Neuronal stem cell (in vitro differentiated cells): Measurements from ENCODE around the gene KCTD10.
A peak's percentile ranks its signal among the peaks of the same experiment; 100 is the strongest.

Experiments used
- DNase-seq: peaks from one replicate; pipeline ENCODE4 v3.0.0-alpha.2; 2013; ENCODE audit warnings: low spot score
- H2AFZ ChIP-seq: one replicate; pipeline ENCODE4 v1.6.1; 2013; ENCODE audit warnings: mild to moderate bottlenecking, low read length, inconsistent platforms
- H2AK5ac ChIP-seq: 2 replicates; pipeline ENCODE4 v1.6.1; 2013; ENCODE audit warnings: low read depth, mild to moderate bottlenecking, inconsistent platforms, low read length, moderate library complexity, mixed read lengths
- H2BK120ac ChIP-seq: 2 replicates; pipeline ENCODE4 v1.6.1; 2013; ENCODE audit warnings: low read depth, mild to moderate bottlenecking, inconsistent platforms, low read length, moderate library complexity, mixed read lengths
- H2BK12ac ChIP-seq: one replicate; pipeline ENCODE4 v1.6.1; 2013; ENCODE audit warnings: low read length, inconsistent platforms
- H2BK15ac ChIP-seq: 2 replicates; pipeline ENCODE4 v1.6.1; 2013; ENCODE audit warnings: mild to moderate bottlenecking, low read length, inconsistent platforms, mixed read lengths
- H2BK5ac ChIP-seq: one replicate; pipeline ENCODE4 v1.6.1; 2013; ENCODE audit warnings: inconsistent platforms, mild to moderate bottlenecking, low read length, moderate library complexity
- H3K14ac ChIP-seq: one replicate; pipeline ENCODE4 v1.6.1; 2013; ENCODE audit warnings: low read length, inconsistent platforms
- H3K18ac ChIP-seq: 2 replicates; pipeline ENCODE4 v1.6.1; 2013; ENCODE audit warnings: low read length, inconsistent platforms
- H3K23ac ChIP-seq: 2 replicates; pipeline ENCODE4 v1.6.1; 2013; ENCODE audit warnings: low read depth, mild to moderate bottlenecking, mixed read lengths, low read length, inconsistent platforms; ENCODE audit not compliant: poor library complexity
- H3K27ac ChIP-seq: replicated peaks from 3 replicates; pipeline ENCODE4 v1.5.1; 2013; ENCODE audit warnings: low read length, inconsistent platforms
- H3K27me3 ChIP-seq, 3 experiments: 2 replicates each; pipeline ENCODE4 v1.6.1; 2013; ENCODE audit warnings: low read length in 3 of 3, mild to moderate bottlenecking in 2 of 3, inconsistent platforms in 1 of 3, low read depth in 1 of 3, mixed read lengths in 1 of 3, moderate library complexity in 1 of 3; ENCODE audit not compliant: control insufficient read depth in 3 of 3, insufficient read depth in 3 of 3
- H3K36me3 ChIP-seq, 2 donors: replicated peaks in 1 of 2; 2 replicates each; pipeline ENCODE4 v1.6.1; 2013; ENCODE audit warnings: low read length in 2 of 2; ENCODE audit not compliant: control insufficient read depth in 2 of 2, insufficient read depth in 2 of 2
- H3K4ac ChIP-seq: 2 replicates; pipeline ENCODE4 v1.6.1; 2013; ENCODE audit warnings: inconsistent platforms, mild to moderate bottlenecking, low read length, moderate library complexity
- H3K4me1 ChIP-seq, 2 donors: 1 replicate in 1 of 2; 2 replicates in 1 of 2; pipeline ENCODE4 v1.6.1; 2013; ENCODE audit warnings: low read length in 2 of 2, low read depth in 1 of 2; ENCODE audit not compliant: control insufficient read depth in 2 of 2, insufficient read depth in 1 of 2
- H3K4me2 ChIP-seq: one replicate; pipeline ENCODE4 v1.6.1; 2013; ENCODE audit warnings: mild to moderate bottlenecking, low read length, inconsistent platforms; ENCODE audit not compliant: insufficient read depth, poor library complexity, severe bottlenecking
- H3K4me3 ChIP-seq, 2 donors: 2 replicates each; pipeline ENCODE4 v1.5.1; 2013; ENCODE audit warnings: low read length in 2 of 2, mild to moderate bottlenecking in 2 of 2, inconsistent platforms in 1 of 2, moderate library complexity in 1 of 2
- H3K79me1 ChIP-seq: one replicate; pipeline ENCODE4 v1.6.1; 2013; ENCODE audit warnings: low read depth, mild to moderate bottlenecking, inconsistent platforms, low read length, moderate library complexity
- H3K9ac ChIP-seq: one replicate; pipeline ENCODE4 v1.6.1; 2013; ENCODE audit warnings: mild to moderate bottlenecking, low read depth, low read length, inconsistent platforms; ENCODE audit not compliant: poor library complexity
- H3K9me3 ChIP-seq, 2 donors: replicated peaks in 1 of 2; 2 replicates each; pipeline versions ENCODE3 to v1.6.1; 2013; ENCODE audit warnings: low read length in 2 of 2, mild to moderate bottlenecking in 2 of 2, inconsistent platforms in 1 of 2, low read depth in 1 of 2, mixed read lengths in 1 of 2, moderate library complexity in 1 of 2; ENCODE audit not compliant: control insufficient read depth in 2 of 2, insufficient read depth in 1 of 2
- H4K8ac ChIP-seq: one replicate; pipeline ENCODE4 v1.6.1; 2013; ENCODE audit warnings: low read depth, mild to moderate bottlenecking, inconsistent platforms, low read length, moderate library complexity
- H4K91ac ChIP-seq: one replicate; pipeline ENCODE4 v1.6.1; 2013; ENCODE audit warnings: low read length, low read depth, mild to moderate bottlenecking, inconsistent platforms; ENCODE audit not compliant: poor library complexity
- WGBS, 2 donors: extraction: QIAGEN DNeasy Blood & Tissue Kit; methylation state at CpG; one replicate each; pipeline ENCODE4 v1.1.7; 2013; ENCODE audit warnings: missing lambda C conversion rate in 2 of 2, mixed read lengths in 1 of 2; ENCODE audit not compliant: insufficient read length in 2 of 2, insufficient replicate concordance in 1 of 2; ENCODE audit errors: extremely low coverage in 2 of 2; 5-methylcytosine and 5-hydroxymethylcytosine counted together

KCTD10 gene

DNA sequence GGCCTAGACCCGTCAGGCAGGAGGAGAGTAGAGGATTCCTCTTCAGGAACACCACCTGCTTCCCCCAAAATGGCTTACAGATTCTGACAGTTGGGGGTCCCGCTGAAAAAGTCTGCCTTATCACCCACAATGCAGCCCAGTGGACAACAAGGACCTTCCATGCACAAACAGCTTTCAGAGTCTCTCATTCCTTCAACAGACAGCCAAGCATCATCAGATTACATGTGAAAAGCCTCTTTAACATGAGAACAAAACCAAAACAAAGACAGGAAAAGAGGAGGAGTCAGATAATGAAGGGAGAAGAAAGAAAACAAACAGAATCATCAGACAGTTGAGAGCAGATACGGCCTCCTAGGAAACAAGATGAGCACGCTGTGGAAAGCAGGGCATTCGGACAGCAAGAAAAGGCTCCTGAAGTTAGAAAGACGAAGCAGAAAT, 18.3 kb downstream of the KCTD10 start:
- H2AK5ac ChIP-seq, result peak overlapping the region; percentile 17
- DNase-seq, result peak; percentile 35
- no peak overlapping the region for H2BK15ac ChIP-seq
- peaks cover 32 to 63% of the 10 kb centered on the region in 2 donors for H3K4me1 ChIP-seq
- H4K91ac ChIP-seq, result no peak overlapping the region
- no peak overlapping the region for H2AFZ ChIP-seq
- peak overlapping the region; percentile 66 for H3K18ac ChIP-seq
- H3K36me3 ChIP-seq, result peaks cover 17 to 72% of the 10 kb centered on the region in 2 donors
- no peak overlapping the region for H3K23ac ChIP-seq
- H2BK120ac ChIP-seq, result no peak overlapping the region
- H3K14ac ChIP-seq, result no peak overlapping the region
- H3K4me3 ChIP-seq, result no peak overlapping the region
- peak overlapping the region; percentile 11 for H3K27ac ChIP-seq
- H3K9me3 ChIP-seq, result no peaks in the 10 kb centered on the region
- no CpG with 5 or more reads among the region's 6 CpGs for WGBS, 2 donors
- H3K27me3 ChIP-seq, result no peaks in the 10 kb centered on the region
- H2BK5ac ChIP-seq, result no peak overlapping the region
- no peak overlapping the region for H3K9ac ChIP-seq
- H3K79me1 ChIP-seq, result peaks cover 5% of the 10 kb centered on the region
- no peak overlapping the region for H2BK12ac ChIP-seq
- peak overlapping the region; percentile 24 for H3K4me2 ChIP-seq
- H3K4ac ChIP-seq, result no peak overlapping the region
- no peak overlapping the region for H4K8ac ChIP-seq

DNA sequence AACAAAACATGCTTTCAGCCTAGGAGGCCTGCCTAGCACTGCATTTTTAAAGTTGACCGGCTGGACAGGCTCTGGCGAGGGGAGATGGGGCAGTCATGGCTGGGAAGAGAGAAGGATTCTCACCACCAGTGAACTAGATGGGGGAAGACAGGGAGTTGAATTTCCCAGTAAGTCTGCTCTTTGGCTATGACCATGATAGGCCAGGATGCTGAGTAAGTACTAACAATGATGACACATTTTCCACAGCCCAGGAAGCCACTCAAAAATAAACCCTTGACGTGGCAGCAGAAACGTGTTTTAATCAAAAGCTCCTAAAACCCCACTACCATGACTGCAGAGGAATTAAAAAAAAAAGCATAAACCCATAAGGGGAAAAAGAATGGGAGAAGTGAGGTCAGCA, 19.0 kb downstream of the KCTD10 start:
- Histone ChIP-seq H3K27me3 (no peaks in the 10 kb centered on the region), H2AFZ (no peak overlapping the region), H3K23ac (no peak overlapping the region), H3K4me3 (no peak overlapping the region), H2BK120ac (no peak overlapping the region), H2BK5ac (no peak overlapping the region), H3K4ac (no peak overlapping the region), H3K18ac (no peak overlapping the region), H3K27ac (peak overlapping the region; percentile 41), H3K9ac (no peak overlapping the region), H3K9me3 (no peaks in the 10 kb centered on the region), H4K91ac (no peak overlapping the region), H4K8ac (no peak overlapping the region), H2BK15ac (no peak overlapping the region), H3K4me1 (peaks cover 26 to 57% of the 10 kb centered on the region in 2 donors), H3K14ac (no peak overlapping the region), H2AK5ac (no peak overlapping the region), H3K4me2 (no peak overlapping the region), H2BK12ac (no peak overlapping the region), H3K36me3 (peaks cover 20 to 79% of the 10 kb centered on the region in 2 donors), H3K79me1 (peaks cover 5% of the 10 kb centered on the region)
- WGBS, 2 donors, result no CpG with 5 or more reads among the region's 4 CpGs
- DNase-seq, result no peak

DNA sequence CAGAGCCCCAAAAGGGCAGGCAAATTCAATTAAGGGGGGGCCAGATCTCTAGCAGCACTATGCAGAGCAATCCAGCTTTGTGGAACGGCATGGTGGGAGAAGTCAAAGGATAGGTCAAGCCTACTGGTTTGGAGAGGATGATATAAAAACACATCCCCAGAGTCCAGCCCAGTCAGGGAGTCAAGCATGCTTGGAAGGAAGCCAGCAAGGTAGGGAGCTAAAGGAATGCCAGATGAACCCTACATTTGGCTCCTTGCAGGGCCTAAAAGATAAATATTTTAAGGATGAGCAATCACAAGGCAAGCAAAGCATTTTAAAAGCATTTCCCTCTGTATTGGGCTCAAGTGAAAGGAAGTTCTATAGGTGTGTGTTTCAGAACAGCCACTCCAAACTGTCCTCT, 21.4 kb downstream of the KCTD10 start:
- H3K36me3 ChIP-seq, result peaks cover 32 to 97% of the 10 kb centered on the region in 2 donors
- no peak overlapping the region for H3K14ac ChIP-seq
- no peak overlapping the region for H3K9ac ChIP-seq
- no peak overlapping the region for H3K4me2 ChIP-seq
- no peak overlapping the region for H3K23ac ChIP-seq
- H3K9me3 ChIP-seq, result no peaks in the 10 kb centered on the region
- no peak overlapping the region for H2BK12ac ChIP-seq
- WGBS, 2 donors, result no CpG with 5 or more reads among the region's 1 CpG
- H4K8ac ChIP-seq, result no peak overlapping the region
- H3K27me3 ChIP-seq, result no peaks in the 10 kb centered on the region
- no peak for DNase-seq
- no peak overlapping the region for H2BK15ac ChIP-seq
- H3K4ac ChIP-seq, result no peak overlapping the region
- no peak overlapping the region for H3K4me3 ChIP-seq
- H2AFZ ChIP-seq, result no peak overlapping the region
- H2AK5ac ChIP-seq, result no peak overlapping the region
- H3K18ac ChIP-seq, result no peak overlapping the region
- peaks cover 18 to 34% of the 10 kb centered on the region in 2 donors for H3K4me1 ChIP-seq
- H3K79me1 ChIP-seq, result peaks cover 2% of the 10 kb centered on the region
- H2BK5ac ChIP-seq, result no peak overlapping the region
- no peak overlapping the region for H3K27ac ChIP-seq
- no peak overlapping the region for H4K91ac ChIP-seq
- H2BK120ac ChIP-seq, result no peak overlapping the region

DNA sequence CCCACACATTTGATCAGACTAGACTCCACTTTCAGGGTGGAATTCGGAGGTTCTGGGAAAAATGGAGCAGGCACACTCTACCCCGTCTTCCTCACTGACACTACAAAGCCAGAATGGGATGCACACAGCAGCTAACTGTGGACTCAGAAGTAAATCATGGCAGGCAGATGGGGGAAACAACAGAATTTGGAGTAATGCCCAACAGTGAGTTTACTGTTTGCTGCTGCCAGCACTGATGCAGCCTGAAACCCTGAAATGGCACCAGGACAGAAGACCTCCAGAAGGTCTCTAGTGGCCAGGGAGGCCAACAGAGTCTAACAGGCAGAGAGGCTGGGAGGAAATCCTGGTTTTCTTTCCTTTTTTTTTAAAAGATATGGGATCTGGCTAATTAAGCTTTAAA, 24.6 kb downstream of the KCTD10 start:
- peaks cover 34 to 100% of the 10 kb centered on the region in 2 donors for H3K36me3 ChIP-seq
- H2BK15ac ChIP-seq, result no peak overlapping the region
- no peak overlapping the region for H3K27ac ChIP-seq
- no peak overlapping the region for H3K14ac ChIP-seq
- H3K9ac ChIP-seq, result no peak overlapping the region
- no peak overlapping the region for H3K4me3 ChIP-seq
- WGBS, 2 donors, result no CpG with 5 or more reads among the region's 2 CpGs
- H2BK5ac ChIP-seq, result no peak overlapping the region
- H3K9me3 ChIP-seq, result peaks cover 0 to under 1% of the 10 kb centered on the region in 2 donors
- H3K18ac ChIP-seq, result no peak overlapping the region
- H2BK12ac ChIP-seq, result no peak overlapping the region
- H3K4me2 ChIP-seq, result no peak overlapping the region
- no peaks in the 10 kb centered on the region for H3K79me1 ChIP-seq
- H3K4ac ChIP-seq, result no peak overlapping the region
- H3K4me1 ChIP-seq, result peaks cover 2% of the 10 kb centered on the region in 2 donors
- no peaks in the 10 kb centered on the region for H3K27me3 ChIP-seq
- H2AFZ ChIP-seq, result no peak overlapping the region
- no peak overlapping the region for H2AK5ac ChIP-seq
- no peak for DNase-seq
- H4K91ac ChIP-seq, result no peak overlapping the region
- H4K8ac ChIP-seq, result no peak overlapping the region
- H3K23ac ChIP-seq, result no peak overlapping the region
- H2BK120ac ChIP-seq, result no peak overlapping the region
